DLD1 (cell line): ENCODE data around the gene RNF151.

Experiments
- in situ Hi-C: cut with HindIII; loops from 2 replicates; pipeline ENCODE4 v1.10.0; 2017; ENCODE audit warnings: low sequenced_read_pairs

The RNF151 gene

GRCh38 chr16:1991135-1991551 lies 24.5 kb downstream of the RNF151 start:
- in situ Hi-C loops, result no loop called here

GRCh38 chr16:1991588-1991947 lies 24.9 kb downstream of the RNF151 start:
- in situ Hi-C loops, result no loop called here

GRCh38 chr16:1991948-1992703 lies 25.5 kb downstream of the RNF151 start:
- in situ Hi-C loops, result no loop called here

- in situ Hi-C loops, result no loop called here
Measured at GRCh38 chr16:1992704-1993317, 26.2 kb downstream of the RNF151 start.

- in situ Hi-C loops, result no loop called here
Measured at GRCh38 chr16:1993731-1994131, 27.1 kb downstream of the RNF151 start.

GRCh38 chr16:1997494-1998359 lies 31.1 kb downstream of the RNF151 start:
- in situ Hi-C loops, result no loop called here

- in situ Hi-C loops, result no loop called here
Measured at GRCh38 chr16:1998360-1998835, 31.7 kb downstream of the RNF151 start.

- in situ Hi-C loops, result no loop called here
Measured at GRCh38 chr16:1998852-1999801, 32.5 kb downstream of the RNF151 start.

- in situ Hi-C loops, result no loop called here
Measured at GRCh38 chr16:1999866-2000514, 33.3 kb downstream of the RNF151 start.

GRCh38 chr16:2001035-2001434 lies 34.4 kb downstream of the RNF151 start:
- in situ Hi-C loops, result no loop called here

- in situ Hi-C loops, result no loop called here
Measured at GRCh38 chr16:2001456-2002355, 35.0 kb downstream of the RNF151 start.

GRCh38 chr16:2002406-2003230 lies 36.0 kb downstream of the RNF151 start:
- in situ Hi-C loops, result no loop called here

GRCh38 chr16:2003231-2003826 lies 36.7 kb downstream of the RNF151 start:
- in situ Hi-C loops, result no loop called here

- in situ Hi-C loops, result no loop called here
Measured at GRCh38 chr16:2003827-2004641, 37.4 kb downstream of the RNF151 start.

GRCh38 chr16:2004795-2005517 lies 38.3 kb downstream of the RNF151 start:
- in situ Hi-C loops, result no loop called here

- in situ Hi-C loops, result no loop called here
Measured at GRCh38 chr16:2005646-2006045, 39.0 kb downstream of the RNF151 start.
